ENCODE results near the gene DDX3X. TPM values are rescaled to one million over a fixed set of nuclear protein-coding genes. Genes with fewer than 3 reads are reported as not detected.

Gene DDX3X
- total RNA-seq, 1 donor from 2014 or later: 212 TPM

GRCh38 chrX:41377624-41378023 lies 43.7 kb downstream of the DDX3X start:
- peaks cover 7% of the 10 kb centered on the region for H3K4me1 Mint-ChIP-seq (ENCODE audit: unreplicated experiment)

GRCh38 chrX:41381685-41382084 lies 47.7 kb downstream of the DDX3X start:
- TF ChIP-seq CTCF (IDR thresholded peaks at IDR 0.05): no peak
- H3K4me3 Mint-ChIP-seq (ENCODE audit: unreplicated experiment): no peak overlapping the region
- H3K4me1 Mint-ChIP-seq (ENCODE audit: unreplicated experiment): peaks cover 17% of the 10 kb centered on the region
- no peaks in the 10 kb centered on the region for H3K36me3 Mint-ChIP-seq (ENCODE audit: unreplicated experiment)
- H3K27ac Mint-ChIP-seq (ENCODE audit: unreplicated experiment): peak overlapping the region; percentile 86
- H3K27me3 Mint-ChIP-seq (ENCODE audit: unreplicated experiment): no peaks in the 10 kb centered on the region
- no peaks in the 10 kb centered on the region for H3K9me3 Mint-ChIP-seq (ENCODE audit: unreplicated experiment)
- DNase-seq (ENCODE audit: extremely low spot score, unreplicated experiment): no peak

More at GRCh38 chrX:41377624-41378023, 43.7 kb downstream of the DDX3X start:
- DNase-seq (ENCODE audit: extremely low spot score, unreplicated experiment): no peak
- no peak for TF ChIP-seq CTCF (IDR thresholded peaks at IDR 0.05)
- Mint-ChIP-seq H3K27me3 (ENCODE audit: unreplicated experiment) (no peaks in the 10 kb centered on the region), H3K9me3 (ENCODE audit: unreplicated experiment) (no peaks in the 10 kb centered on the region), H3K4me3 (ENCODE audit: unreplicated experiment) (no peak overlapping the region), H3K27ac (ENCODE audit: unreplicated experiment) (no peak overlapping the region), H3K36me3 (ENCODE audit: unreplicated experiment) (no peaks in the 10 kb centered on the region)

- H3K4me1 Mint-ChIP-seq (ENCODE audit: unreplicated experiment): peaks cover 17% of the 10 kb centered on the region
Measured at GRCh38 chrX:41382714-41383645, 49.0 kb downstream of the DDX3X start.

GRCh38 chrX:41384051-41384705 lies 50.2 kb downstream of the DDX3X start:
- H3K9me3 Mint-ChIP-seq (ENCODE audit: unreplicated experiment): peaks cover 4% of the 10 kb centered on the region
- no peak overlapping the region for H3K27ac Mint-ChIP-seq (ENCODE audit: unreplicated experiment)
- no peaks in the 10 kb centered on the region for H3K36me3 Mint-ChIP-seq (ENCODE audit: unreplicated experiment)
- H3K4me3 Mint-ChIP-seq (ENCODE audit: unreplicated experiment): no peak overlapping the region
- no peak for DNase-seq (ENCODE audit: extremely low spot score, unreplicated experiment)
- H3K4me1 Mint-ChIP-seq (ENCODE audit: unreplicated experiment): peaks cover 17% of the 10 kb centered on the region
- no peak for TF ChIP-seq CTCF (IDR thresholded peaks at IDR 0.05)
- H3K27me3 Mint-ChIP-seq (ENCODE audit: unreplicated experiment): no peaks in the 10 kb centered on the region

More at GRCh38 chrX:41382714-41383645, 49.0 kb downstream of the DDX3X start:
- no peak for TF ChIP-seq CTCF (IDR thresholded peaks at IDR 0.05)
- H3K27me3 Mint-ChIP-seq (ENCODE audit: unreplicated experiment): no peaks in the 10 kb centered on the region
- DNase-seq (ENCODE audit: extremely low spot score, unreplicated experiment): no peak
- no peak overlapping the region for H3K4me3 Mint-ChIP-seq (ENCODE audit: unreplicated experiment)
- H3K27ac Mint-ChIP-seq (ENCODE audit: unreplicated experiment): peak overlapping the region; percentile 75
- no peaks in the 10 kb centered on the region for H3K36me3 Mint-ChIP-seq (ENCODE audit: unreplicated experiment)
- peaks cover 3% of the 10 kb centered on the region for H3K9me3 Mint-ChIP-seq (ENCODE audit: unreplicated experiment)

Data from osteocyte (in vitro differentiated cells).